ENCODE data around the gene ADGRD2. TPM values are rescaled to one million over a fixed set of nuclear protein-coding genes. Genes with fewer than 3 reads are reported as not detected.

Gene ADGRD2
- polyA plus RNA-seq, 2 of the 4 experiments (the other 2 are of a cell fraction), result not detected

GRCh38 chr9:124458441-124458840 is 8.2 kb downstream of the ADGRD2 start:
- DNase-seq (ENCODE audit: low read depth in 1 of 2, low spot score in 1 of 2), result no peak
- ChIA-PET CTCF (interaction anchor here (0.6 to 2.2 kb wide), 3 partner anchors 13 to 42 kb away, joined by 3 to 6 read pairs (median 4); no protein-coding TSS in a partner anchor), POLR2A (no interaction called here)
- no peak for FAIRE-seq
- no peak overlapping the region for H3K4me3 ChIP-seq
- ATAC-seq, result no peak
- H3K9me3 ChIP-seq, result peaks cover 11% of the 10 kb centered on the region; the same call in 1 of the 3 replicates
- no peaks in the 10 kb centered on the region for H3K4me1 ChIP-seq
- TF ChIP-seq, protein P1, sequence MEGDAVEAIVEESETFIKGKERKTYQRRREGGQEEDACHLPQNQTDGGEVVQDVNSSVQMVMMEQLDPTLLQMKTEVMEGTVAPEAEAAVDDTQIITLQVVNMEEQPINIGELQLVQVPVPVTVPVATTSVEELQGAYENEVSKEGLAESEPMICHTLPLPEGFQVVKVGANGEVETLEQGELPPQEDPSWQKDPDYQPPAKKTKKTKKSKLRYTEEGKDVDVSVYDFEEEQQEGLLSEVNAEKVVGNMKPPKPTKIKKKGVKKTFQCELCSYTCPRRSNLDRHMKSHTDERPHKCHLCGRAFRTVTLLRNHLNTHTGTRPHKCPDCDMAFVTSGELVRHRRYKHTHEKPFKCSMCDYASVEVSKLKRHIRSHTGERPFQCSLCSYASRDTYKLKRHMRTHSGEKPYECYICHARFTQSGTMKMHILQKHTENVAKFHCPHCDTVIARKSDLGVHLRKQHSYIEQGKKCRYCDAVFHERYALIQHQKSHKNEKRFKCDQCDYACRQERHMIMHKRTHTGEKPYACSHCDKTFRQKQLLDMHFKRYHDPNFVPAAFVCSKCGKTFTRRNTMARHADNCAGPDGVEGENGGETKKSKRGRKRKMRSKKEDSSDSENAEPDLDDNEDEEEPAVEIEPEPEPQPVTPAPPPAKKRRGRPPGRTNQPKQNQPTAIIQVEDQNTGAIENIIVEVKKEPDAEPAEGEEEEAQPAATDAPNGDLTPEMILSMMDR (IDR thresholded peaks at IDR 0.05), result no peak
- TF ChIP-seq CEBPB (IDR thresholded peaks at IDR 0.05) (no peak), RCOR1 (IDR thresholded peaks at IDR 0.05; ENCODE audit: low read depth, low read length) (no peak), EHMT2 (IDR thresholded peaks at IDR 0.05; ENCODE audit: low read depth) (no peak), FOSB (CRISPR knock-in tag; IDR thresholded peaks at IDR 0.05) (no peak), POLR2A (IDR thresholded peaks at IDR 0.05; ENCODE audit: low read length) (no peak), CHD4 (IDR thresholded peaks at IDR 0.05; ENCODE audit: borderline replicate concordance) (no peak), TP53 (CRISPR knock-in tag; IDR thresholded peaks at IDR 0.05) (no peak), USF2 (IDR thresholded peaks at IDR 0.05) (no peak), GATA3 (IDR thresholded peaks at IDR 0.05; ENCODE audit: borderline replicate concordance) (no peak), ZC3H11A (IDR thresholded peaks at IDR 0.05) (no peak), ZNF302 (CRISPR knock-in tag; IDR thresholded peaks at IDR 0.05) (no peak)
- TF ChIP-seq, protein P2, sequence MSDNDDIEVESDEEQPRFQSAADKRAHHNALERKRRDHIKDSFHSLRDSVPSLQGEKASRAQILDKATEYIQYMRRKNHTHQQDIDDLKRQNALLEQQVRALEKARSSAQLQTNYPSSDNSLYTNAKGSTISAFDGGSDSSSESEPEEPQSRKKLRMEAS (IDR thresholded peaks at IDR 0.05), result no peak
- TF ChIP-seq, protein P3, sequence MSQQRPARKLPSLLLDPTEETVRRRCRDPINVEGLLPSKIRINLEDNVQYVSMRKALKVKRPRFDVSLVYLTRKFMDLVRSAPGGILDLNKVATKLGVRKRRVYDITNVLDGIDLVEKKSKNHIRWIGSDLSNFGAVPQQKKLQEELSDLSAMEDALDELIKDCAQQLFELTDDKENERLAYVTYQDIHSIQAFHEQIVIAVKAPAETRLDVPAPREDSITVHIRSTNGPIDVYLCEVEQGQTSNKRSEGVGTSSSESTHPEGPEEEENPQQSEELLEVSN (IDR thresholded peaks at IDR 0.05; ENCODE audit: borderline replicate concordance, low read depth), result no peak
- TF ChIP-seq, protein P4, sequence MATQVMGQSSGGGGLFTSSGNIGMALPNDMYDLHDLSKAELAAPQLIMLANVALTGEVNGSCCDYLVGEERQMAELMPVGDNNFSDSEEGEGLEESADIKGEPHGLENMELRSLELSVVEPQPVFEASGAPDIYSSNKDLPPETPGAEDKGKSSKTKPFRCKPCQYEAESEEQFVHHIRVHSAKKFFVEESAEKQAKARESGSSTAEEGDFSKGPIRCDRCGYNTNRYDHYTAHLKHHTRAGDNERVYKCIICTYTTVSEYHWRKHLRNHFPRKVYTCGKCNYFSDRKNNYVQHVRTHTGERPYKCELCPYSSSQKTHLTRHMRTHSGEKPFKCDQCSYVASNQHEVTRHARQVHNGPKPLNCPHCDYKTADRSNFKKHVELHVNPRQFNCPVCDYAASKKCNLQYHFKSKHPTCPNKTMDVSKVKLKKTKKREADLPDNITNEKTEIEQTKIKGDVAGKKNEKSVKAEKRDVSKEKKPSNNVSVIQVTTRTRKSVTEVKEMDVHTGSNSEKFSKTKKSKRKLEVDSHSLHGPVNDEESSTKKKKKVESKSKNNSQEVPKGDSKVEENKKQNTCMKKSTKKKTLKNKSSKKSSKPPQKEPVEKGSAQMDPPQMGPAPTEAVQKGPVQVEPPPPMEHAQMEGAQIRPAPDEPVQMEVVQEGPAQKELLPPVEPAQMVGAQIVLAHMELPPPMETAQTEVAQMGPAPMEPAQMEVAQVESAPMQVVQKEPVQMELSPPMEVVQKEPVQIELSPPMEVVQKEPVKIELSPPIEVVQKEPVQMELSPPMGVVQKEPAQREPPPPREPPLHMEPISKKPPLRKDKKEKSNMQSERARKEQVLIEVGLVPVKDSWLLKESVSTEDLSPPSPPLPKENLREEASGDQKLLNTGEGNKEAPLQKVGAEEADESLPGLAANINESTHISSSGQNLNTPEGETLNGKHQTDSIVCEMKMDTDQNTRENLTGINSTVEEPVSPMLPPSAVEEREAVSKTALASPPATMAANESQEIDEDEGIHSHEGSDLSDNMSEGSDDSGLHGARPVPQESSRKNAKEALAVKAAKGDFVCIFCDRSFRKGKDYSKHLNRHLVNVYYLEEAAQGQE (IDR thresholded peaks at IDR 0.05), result no peak
- H3K27ac ChIP-seq, result no peak overlapping the region
- H3K4me2 ChIP-seq, result no peak overlapping the region
- 74% methylated on average over 9 of the region's 9 CpGs for WGBS (ENCODE audit: missing lambda C conversion rate)

- ChIA-PET POLR2A (no interaction called here), CTCF (interaction anchor here (0.8 to 1.8 kb wide), 7 partner anchors 9 to 44 kb away, joined by 3 to 6 read pairs (median 4); no protein-coding TSS in a partner anchor)
- H3K4me1 ChIP-seq, result no peaks in the 10 kb centered on the region
- H3K4me2 ChIP-seq, result no peak overlapping the region
- no peak for ATAC-seq
- WGBS (ENCODE audit: missing lambda C conversion rate), result 29% methylated on average over 1 of the region's 1 CpG
- no peak overlapping the region for H3K4me3 ChIP-seq
- peaks cover 11% of the 10 kb centered on the region; the same call in 1 of the 3 replicates for H3K9me3 ChIP-seq
- no peak for FAIRE-seq
- DNase-seq (ENCODE audit: low read depth in 1 of 2, low spot score in 1 of 2), result no peak
- H3K27ac ChIP-seq, result no peak overlapping the region
- TF ChIP-seq RAD21 (conservative IDR thresholded peaks at IDR 0.05 in 1 of 2, IDR thresholded peaks at IDR 0.05 in 1 of 2) (no peak), FOSB (CRISPR knock-in tag; IDR thresholded peaks at IDR 0.05) (no peak), NFE2L2 (conservative IDR thresholded peaks at IDR 0.05; ENCODE audit: low read length) (no peak), EP300 (IDR thresholded peaks at IDR 0.05) (no peak), GATA3 (IDR thresholded peaks at IDR 0.05; ENCODE audit: borderline replicate concordance) (no peak), ZNF302 (CRISPR knock-in tag; IDR thresholded peaks at IDR 0.05) (no peak)
Measured at GRCh38 chr9:124462739-124463138, 12.5 kb downstream of the ADGRD2 start.
